GM18517 (cell line): Measurements from ENCODE around the gene RAPGEF3.

Experiments used
- ATAC-seq: cut with Tn5 transposase; IDR thresholded peaks from one replicate; pipeline ENCODE4 v1.9.1; 2021; ENCODE audit warnings: mild to moderate bottlenecking, moderate library complexity; ENCODE audit not compliant: unreplicated experiment

Gene RAPGEF3

GRCh38 chr12:47705566-47706425 lies 52.9 kb downstream of the RAPGEF3 start, which contains the start of gene RPAP3:
Gene RPAP3 (minus strand): TSS chr12:47706030. CDS start chr12:47702840, 3,190 bp downstream.
- peak; percentile 77 for ATAC-seq

- ATAC-seq = no peak
Measured at GRCh38 chr12:47705229-47705565, 53.5 kb downstream of the RAPGEF3 start.

- ATAC-seq = no peak
Measured at GRCh38 chr12:47704719-47705118, 54.0 kb downstream of the RAPGEF3 start.

GRCh38 chr12:47700263-47700662 lies 58.4 kb downstream of the RAPGEF3 start:
- ATAC-seq = no peak

GRCh38 chr12:47698631-47699030 lies 60.0 kb downstream of the RAPGEF3 start:
- no peak for ATAC-seq

GRCh38 chr12:47698055-47698454 lies 60.6 kb downstream of the RAPGEF3 start:
- no peak for ATAC-seq

- ATAC-seq = no peak
Measured at GRCh38 chr12:47689215-47689614, 69.5 kb downstream of the RAPGEF3 start.

- no peak for ATAC-seq
Measured at GRCh38 chr12:47687636-47688035, 71.0 kb downstream of the RAPGEF3 start.

GRCh38 chr12:47686645-47687240 lies 71.9 kb downstream of the RAPGEF3 start:
- ATAC-seq = no peak
